H1 (cell line): ENCODE data around the gene REPIN1. TPM values are rescaled to one million over a fixed set of nuclear protein-coding genes. Genes with fewer than 3 reads are reported as not detected.
A peak's percentile ranks its signal among the peaks of the same experiment; 100 is the strongest.

Experiments
- CTCF ChIA-PET: fragments of 300-600 bp; sonication (Branson Sonifier 250); formaldehyde crosslinking; loops from one replicate; lab custom pipeline; 2021; ENCODE audit not compliant: partially characterized antibody; lab: Charles Lee
- POLR2A ChIA-PET: fragments of 300-600 bp; sonication (Branson Sonifier 250); formaldehyde crosslinking; loops from one replicate; lab custom pipeline; 2021; ENCODE audit warnings: inconsistent platforms; ENCODE audit not compliant: partially characterized antibody; lab: Charles Lee
- DNase-seq, 2 experiments: peaks; one replicate each; pipeline versions ENCODE4 v3.0.0 to v3.0.0-alpha.2; 2010 to 2022; ENCODE audit warnings: low spot score in 2 of 2, low read depth in 1 of 2, mixed read lengths in 1 of 2
- FAIRE-seq: peaks from 2 replicates; lab custom pipeline; 2011; peaks lifted over from hg19 to GRCh38; lab: Jason Lieb, UNC
- H2AFZ ChIP-seq: 2 replicates; pipeline ENCODE4 v1.8.1; 2012; ENCODE audit warnings: low read length, inconsistent platforms
- H2AK5ac ChIP-seq: 2 replicates; pipeline ENCODE4 v1.6.1; 2013; ENCODE audit warnings: low read depth, low read length
- H2BK120ac ChIP-seq: replicated peaks from 2 replicates; pipeline ENCODE3; 2013; ENCODE audit warnings: low read depth, low read length, inconsistent platforms
- H2BK12ac ChIP-seq: 2 replicates; pipeline ENCODE4 v1.6.1; 2013; ENCODE audit warnings: low read depth, low read length
- H2BK15ac ChIP-seq: 2 replicates; pipeline ENCODE4 v1.6.1; 2013; ENCODE audit warnings: low read length
- H2BK20ac ChIP-seq: 2 replicates; pipeline ENCODE4 v1.6.1; 2013; ENCODE audit warnings: low read length
- H2BK5ac ChIP-seq: 2 replicates; pipeline ENCODE4 v1.6.1; 2013; ENCODE audit warnings: low read depth, low read length
- H3K14ac ChIP-seq: 2 replicates; pipeline ENCODE4 v1.6.1; 2013; ENCODE audit warnings: inconsistent platforms; ENCODE audit not compliant: insufficient read length
- H3K18ac ChIP-seq: 2 replicates; pipeline ENCODE4 v1.6.1; 2013; ENCODE audit warnings: low read length; ENCODE audit errors: extremely low read depth
- H3K23ac ChIP-seq: 2 replicates; pipeline ENCODE4 v1.6.1; 2013; ENCODE audit warnings: inconsistent platforms; ENCODE audit not compliant: insufficient read length
- H3K23me2 ChIP-seq: 2 replicates; pipeline ENCODE4 v1.6.1; 2013; ENCODE audit warnings: low read depth, low read length
- H3K27ac ChIP-seq: 2 replicates; pipeline ENCODE4 v1.6.1; 2011; ENCODE audit warnings: low read depth, low read length, inconsistent platforms
- H3K27me3 ChIP-seq, 4 experiments: replicated peaks in 1 of 4; 1 replicate in 1 of 4; 2 replicates in 3 of 4; pipeline versions ENCODE4 v1.6.1 to v1.8.1; 2011 to 2013; ENCODE audit warnings: low read length in 3 of 4, mild to moderate bottlenecking in 3 of 4, inconsistent platforms in 2 of 4, mixed read lengths in 2 of 4, moderate library complexity in 1 of 4; ENCODE audit not compliant: control insufficient read depth in 3 of 4, insufficient read depth in 3 of 4; ENCODE audit errors: extremely low read depth in 1 of 4
- H3K36me3 ChIP-seq, 4 experiments: 2 replicates each; pipeline versions ENCODE4 v1.6.1 to v1.8.1; 2011 to 2013; ENCODE audit warnings: mild to moderate bottlenecking in 4 of 4, low read length in 3 of 4, moderate library complexity in 2 of 4, control low read depth in 1 of 4, inconsistent platforms in 1 of 4; ENCODE audit not compliant: insufficient read depth in 4 of 4, control insufficient read depth in 2 of 4
- H3K4ac ChIP-seq: replicated peaks from 2 replicates; pipeline ENCODE3; 2013; ENCODE audit warnings: low read length, low read depth, mixed read lengths, inconsistent platforms; ENCODE audit not compliant: insufficient read length
- H3K4me1 ChIP-seq, 4 experiments: replicated peaks in 1 of 4; 1 replicate in 1 of 4; 2 replicates in 3 of 4; pipeline versions ENCODE4 v1.6.1 to v1.8.1; 2011 to 2013; ENCODE audit warnings: low read length in 3 of 4, inconsistent platforms in 2 of 4, mixed read lengths in 1 of 4; ENCODE audit not compliant: insufficient read depth in 4 of 4, control insufficient read depth in 3 of 4
- H3K4me2 ChIP-seq, 2 experiments: 2 replicates each; pipeline versions ENCODE4 v1.6.1 to v1.8.1; 2011 to 2013; ENCODE audit warnings: low read depth in 2 of 2, low read length in 2 of 2, control low read depth in 1 of 2, inconsistent platforms in 1 of 2, mild to moderate bottlenecking in 1 of 2; ENCODE audit not compliant: insufficient read depth in 1 of 2
- H3K4me3 ChIP-seq, 4 experiments: fragments of 200-600, 300-600 bp in 1 of 4; sonication (generic), shearing (Covaris generic), sonication (Bioruptor Twin) in 1 of 4; 2 replicates each; pipeline versions ENCODE4 v1.5.1 to v1.8.1; 2011 to 2016; ENCODE audit warnings: low read length in 4 of 4, low read depth in 3 of 4, control low read depth in 2 of 4, inconsistent platforms in 2 of 4, mild to moderate bottlenecking in 2 of 4, mixed read lengths in 1 of 4, moderate library complexity in 1 of 4; ENCODE audit not compliant: insufficient read depth in 2 of 4; ENCODE audit errors: extremely low read depth in 1 of 4
- H3K56ac ChIP-seq: replicated peaks from 2 replicates; pipeline ENCODE3; 2013; ENCODE audit warnings: low read depth, mild to moderate bottlenecking, mixed read lengths, low read length, inconsistent platforms; ENCODE audit not compliant: insufficient read length
- H3K79me1 ChIP-seq: 2 replicates; pipeline ENCODE4 v1.6.1; 2013; ENCODE audit warnings: low read depth, low read length, control low read depth
- H3K79me2 ChIP-seq, 2 experiments: 2 replicates each; pipeline versions ENCODE4 v1.6.1 to v1.8.1; 2012 to 2013; ENCODE audit warnings: low read length in 2 of 2, mild to moderate bottlenecking in 2 of 2, inconsistent platforms in 1 of 2; ENCODE audit not compliant: insufficient read depth in 2 of 2, control insufficient read depth in 1 of 2
- H3K9ac ChIP-seq, 4 experiments: replicated peaks in 1 of 4; 1 replicate in 1 of 4; 2 replicates in 3 of 4; pipeline versions ENCODE4 v1.6.1 to v1.8.1; 2011 to 2013; ENCODE audit warnings: low read depth in 3 of 4, low read length in 3 of 4, control low read depth in 2 of 4, mild to moderate bottlenecking in 2 of 4, moderate library complexity in 2 of 4, inconsistent platforms in 1 of 4; ENCODE audit errors: extremely low read depth in 1 of 4
- H3K9me3 ChIP-seq, 2 experiments: 2 replicates each; pipeline versions ENCODE4 v1.6.1 to v1.8.1; 2012 to 2013; ENCODE audit warnings: mild to moderate bottlenecking in 2 of 2, moderate library complexity in 2 of 2, control low read depth in 1 of 2, inconsistent platforms in 1 of 2, low read depth in 1 of 2, low read length in 1 of 2, mixed read lengths in 1 of 2; ENCODE audit not compliant: insufficient read depth in 2 of 2
- H4K20me1 ChIP-seq, 2 experiments: replicated peaks in 1 of 2; 2 replicates each; pipeline versions ENCODE3 to v1.8.1; 2011 to 2013; ENCODE audit warnings: inconsistent platforms in 2 of 2, low read length in 2 of 2, mild to moderate bottlenecking in 1 of 2; ENCODE audit not compliant: insufficient read depth in 2 of 2, control insufficient read depth in 1 of 2
- H4K5ac ChIP-seq: 2 replicates; pipeline ENCODE4 v1.6.1; 2013; ENCODE audit warnings: low read length, low read depth, mixed read lengths, inconsistent platforms; ENCODE audit not compliant: insufficient read length
- H4K8ac ChIP-seq: 2 replicates; pipeline ENCODE4 v1.8.0; 2013; ENCODE audit warnings: mild to moderate bottlenecking, moderate library complexity, low read length, inconsistent platforms; ENCODE audit not compliant: insufficient read depth; ENCODE audit errors: extremely low read depth
- H4K91ac ChIP-seq: replicated peaks from 2 replicates; pipeline ENCODE3; 2013; ENCODE audit warnings: low read length, mixed read lengths, inconsistent platforms; ENCODE audit not compliant: insufficient read length
- MAFK ChIP-seq: IDR thresholded peaks from 2 replicates; pipeline ENCODE4 v1.6.1; 2012; ENCODE audit warnings: low read depth, mild to moderate bottlenecking, improper control_type of control experiment, low read length
- POLR2A ChIP-seq, 2 experiments: IDR thresholded peaks; 1 replicate in 1 of 2; 2 replicates in 1 of 2; pipeline ENCODE4 v1.6.1; 2011; ENCODE audit warnings: low read depth in 2 of 2, low read length in 2 of 2, mild to moderate bottlenecking in 2 of 2; ENCODE audit errors: control extremely low read depth in 1 of 2
- WGBS, 2 experiments: shearing (Covaris generic) in 1 of 2; methylation state at CpG; one replicate each; pipeline versions ENCODE4 v1.1.6 to v1.1.7; 2013 to 2015; ENCODE audit warnings: low lambda C conversion rate in 2 of 2, mixed read lengths in 2 of 2, inconsistent platforms in 1 of 2, low coverage in 1 of 2, missing lambda C conversion rate in 1 of 2; ENCODE audit not compliant: insufficient replicate concordance in 2 of 2, insufficient coverage in 1 of 2, insufficient read length in 1 of 2; ENCODE audit errors: extremely low coverage in 1 of 2, missing lambda C conversion rate in 1 of 2; 5-methylcytosine and 5-hydroxymethylcytosine counted together
- polyA plus RNA-seq, 7 experiments: library from polyadenylated mRNA; depleted of rRNA in 3 of 7; stranded (reverse) in 5 of 7; unstranded in 2 of 7; fragments of >200 nt in 5 of 7; fragments of 200-250 nt in 2 of 7; gene quantifications; 1 replicate in 5 of 7; 2 replicates in 1 of 7; 4 replicates in 1 of 7; pipeline versions ENCODE4 v1.2.1 to v1.2.3, GENCODE V29; 2011 to 2013; ENCODE audit warnings: missing spikeins in 2 of 7, mixed read lengths in 2 of 7
- total RNA-seq: library from RNA; stranded (reverse); fragmentation: NEBNext Ultra II Directional; extraction: Animal tissue kit (Norgen Biotek cat#: 25700); gene quantifications from 2 replicates; pipeline ENCODE4 v1.2.1, GENCODE V29; 2021

REPIN1 gene
- total and polyA plus RNA-seq, 2 of the 8 experiments (the other 6 are each of a cell fraction or from before 2014, with no cell fraction given): 98.6 to 125 TPM

GRCh38 chr7:150405584-150406311 lies 37.1 kb downstream of the REPIN1 start:
- Histone ChIP-seq H3K18ac (peak overlapping the region; percentile 42), H2AK5ac (peak overlapping the region; percentile 67; the same call in 1 of the 2 replicates), H4K8ac (peak overlapping the region; percentile 32), H3K79me2 (peaks cover 0 to 24% of the 10 kb centered on the region in 2 experiments; a peak in 2 of 4 replicates), H3K56ac (peak overlapping the region; percentile 60), H2BK5ac (peak overlapping the region; percentile 100; the same call in 1 of the 2 replicates), H4K5ac (peak overlapping the region; percentile 60), H3K27me3 (no peaks in the 10 kb centered on the region), H3K9ac (peak overlapping the region in 3 of 4 experiments; percentile 8 to 43 (median 42); a peak in 4 of 7 replicates), H4K20me1 (no peaks in the 10 kb centered on the region), H3K4me3 (peak overlapping the region; percentile 49 to 79 (median 61)), H3K14ac (no peak overlapping the region), H3K4me1 (peaks cover 34 to 51% (median 40%) of the 10 kb centered on the region in 4 experiments), H3K23ac (no peak overlapping the region), H3K4ac (no peak overlapping the region), H2BK15ac (peak overlapping the region; percentile 4; the same call in 1 of the 2 replicates), H2BK20ac (peak overlapping the region; percentile 18; the same call in 1 of the 2 replicates), H2BK12ac (peak overlapping the region; percentile 45), H4K91ac (peak overlapping the region; percentile 80), H3K36me3 (peaks cover 7 to 24% (median 10%) of the 10 kb centered on the region in 4 experiments; a peak in 7 of 8 replicates), H3K79me1 (peaks cover 5% of the 10 kb centered on the region), H2AFZ (no peak overlapping the region), H3K4me2 (peak overlapping the region; percentile 75 to 77), H3K27ac (peak overlapping the region; percentile 40; the same call in 1 of the 2 replicates), H3K9me3 (no peaks in the 10 kb centered on the region), H2BK120ac (peak overlapping the region; percentile 81), H3K23me2 (peaks cover 4% of the 10 kb centered on the region; the same call in 1 of the 2 replicates)
- peak in 1 of 2 experiments; percentile 78 for DNase-seq
- POLR2A ChIA-PET: interaction anchor here (0.7 to 14.9 kb wide), 14 partner anchors 8 to 94 kb away, joined by 3 to 230 read pairs (median 8); partner anchors contain the start of gene REPIN1
- CTCF ChIA-PET: interaction anchor here (0.9 to 3.8 kb wide), 12 partner anchors 12 to 90 kb away, joined by 3 to 16 read pairs (median 6); no protein-coding TSS in a partner anchor
- WGBS, 2 experiments: 7% methylated on average over 29 of the region's 35 CpGs; no CpG with 5 or more reads in 1 of the 2 experiments
- FAIRE-seq: no peak
- TF ChIP-seq MAFK (peak; percentile 50; the same call in 1 of the 2 replicates), POLR2A (IDR thresholded peaks at IDR 0.05; ENCODE audit: control extremely low read depth in 1 of 2, low read depth in 2 of 2, low read length in 2 of 2) (no peak)
